Body of pancreas (tissue), 4 donors: ENCODE measurements around the gene NHLRC2.

Experiments used
- POLR2A ChIP-seq, 3 donors: fragments of 450-650 bp; IDR thresholded peaks; one replicate each; pipeline ENCODE4 v1.6.1; 2016; ENCODE audit warnings: antibody characterized with exemption in 3 of 3, mild to moderate bottlenecking in 2 of 3
- TF ChIP-seq, protein P1 (sequence below), 7 experiments: fragments of 450-650 bp in 4 of 7; fragments of 200-600 bp in 3 of 7; sonication (generic) in 3 of 7; IDR thresholded peaks; one replicate each; pipeline ENCODE4 v1.5.1; 2016 to 2019; ENCODE audit warnings: antibody characterized with exemption in 7 of 7

DNA sequence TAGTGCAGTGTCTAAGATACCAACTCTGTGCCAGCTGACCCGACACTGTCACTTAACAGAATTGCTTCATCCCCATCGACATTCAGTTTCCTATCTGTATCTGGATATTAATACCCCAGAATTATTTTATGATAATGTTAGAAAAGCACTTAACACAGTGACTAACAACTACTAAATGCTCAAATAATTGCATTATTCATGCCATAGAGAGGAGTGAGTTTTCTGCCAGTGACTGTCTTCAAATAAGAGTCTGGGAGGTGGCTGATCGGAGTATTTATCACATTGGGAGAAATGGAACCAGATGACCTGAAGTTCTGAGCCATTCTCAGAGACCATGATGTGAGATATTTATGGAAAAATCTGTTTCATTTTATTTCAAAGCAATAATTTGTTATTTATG, 65.7 kb downstream of the NHLRC2 start:
- TF ChIP-seq, protein P1, sequence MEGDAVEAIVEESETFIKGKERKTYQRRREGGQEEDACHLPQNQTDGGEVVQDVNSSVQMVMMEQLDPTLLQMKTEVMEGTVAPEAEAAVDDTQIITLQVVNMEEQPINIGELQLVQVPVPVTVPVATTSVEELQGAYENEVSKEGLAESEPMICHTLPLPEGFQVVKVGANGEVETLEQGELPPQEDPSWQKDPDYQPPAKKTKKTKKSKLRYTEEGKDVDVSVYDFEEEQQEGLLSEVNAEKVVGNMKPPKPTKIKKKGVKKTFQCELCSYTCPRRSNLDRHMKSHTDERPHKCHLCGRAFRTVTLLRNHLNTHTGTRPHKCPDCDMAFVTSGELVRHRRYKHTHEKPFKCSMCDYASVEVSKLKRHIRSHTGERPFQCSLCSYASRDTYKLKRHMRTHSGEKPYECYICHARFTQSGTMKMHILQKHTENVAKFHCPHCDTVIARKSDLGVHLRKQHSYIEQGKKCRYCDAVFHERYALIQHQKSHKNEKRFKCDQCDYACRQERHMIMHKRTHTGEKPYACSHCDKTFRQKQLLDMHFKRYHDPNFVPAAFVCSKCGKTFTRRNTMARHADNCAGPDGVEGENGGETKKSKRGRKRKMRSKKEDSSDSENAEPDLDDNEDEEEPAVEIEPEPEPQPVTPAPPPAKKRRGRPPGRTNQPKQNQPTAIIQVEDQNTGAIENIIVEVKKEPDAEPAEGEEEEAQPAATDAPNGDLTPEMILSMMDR (IDR thresholded peaks at IDR 0.05) = no peak
- no peak for TF ChIP-seq POLR2A (IDR thresholded peaks at IDR 0.05)
